HG03064 (cell line): ENCODE results near the gene NEURL3.
"Not testable (repeated sequence)": the region's sequence is repeated elsewhere in the genome, so short reads cannot be mapped to it uniquely, and the experiment has no call there.

Experiments used
- ATAC-seq: cut with Tn5 transposase; IDR thresholded peaks from one replicate; pipeline ENCODE4 v1.9.1; 2021; ENCODE audit warnings: low read depth; ENCODE audit not compliant: unreplicated experiment

The NEURL3 gene

GRCh38 chr2:96508521-96509113 is 3.5 kb upstream of the NEURL3 start:
- no peak for ATAC-seq

GRCh38 chr2:96507957-96508520 is 2.9 kb upstream of the NEURL3 start:
- no peak for ATAC-seq

- ATAC-seq, result no peak
Measured at GRCh38 chr2:96506907-96507240, 1.7 kb upstream of the NEURL3 start.

- no peak for ATAC-seq
Measured at GRCh38 chr2:96506016-96506906, 1.1 kb upstream of the NEURL3 start.

GRCh38 chr2:96503637-96504243 is 1.4 kb downstream of the NEURL3 start:
- no peak for ATAC-seq

- ATAC-seq, result no peak
Measured at GRCh38 chr2:96502891-96503636, 2.1 kb downstream of the NEURL3 start.

GRCh38 chr2:96501886-96502810 is 3.0 kb downstream of the NEURL3 start:
- no peak for ATAC-seq

GRCh38 chr2:96501471-96501874 is 3.7 kb downstream of the NEURL3 start:
- ATAC-seq, result no peak

GRCh38 chr2:96500385-96501066 is 4.6 kb downstream of the NEURL3 start:
- no peak for ATAC-seq

GRCh38 chr2:96499061-96499960 is 5.8 kb downstream of the NEURL3 start:
- ATAC-seq, result no peak

GRCh38 chr2:96498611-96499010 is 6.5 kb downstream of the NEURL3 start:
- not testable (repeated sequence) for ATAC-seq

GRCh38 chr2:96498021-96498431 is 7.1 kb downstream of the NEURL3 start:
- no peak for ATAC-seq

GRCh38 chr2:96495982-96496629 is 9.1 kb downstream of the NEURL3 start:
- ATAC-seq, result no peak

- no peak for ATAC-seq
Measured at GRCh38 chr2:96494188-96494587, 11.0 kb downstream of the NEURL3 start.

GRCh38 chr2:96493072-96493471 is 12.1 kb downstream of the NEURL3 start:
- ATAC-seq, result no peak

GRCh38 chr2:96491860-96492497 is 13.2 kb downstream of the NEURL3 start:
- no peak for ATAC-seq

GRCh38 chr2:96489663-96490062 is 15.5 kb downstream of the NEURL3 start:
- ATAC-seq, result no peak
